KMS-11 (cell line): ENCODE data around the gene CACNG5.

Source experiments
- H2AFZ ChIP-seq: fragments of 200-600 bp; sonication (generic); 2 replicates; pipeline ENCODE4 v1.6.1; 2016; ENCODE audit warnings: antibody characterized with exemption, mixed run types, low read depth
- H3K27ac ChIP-seq: fragments of 200-600 bp; sonication (generic); 2 replicates; pipeline ENCODE4 v1.6.1; 2016; ENCODE audit warnings: mild to moderate bottlenecking, mixed run types
- H3K27me3 ChIP-seq: fragments of 200-600 bp; sonication (generic); 2 replicates; pipeline ENCODE4 v1.6.1; 2017; ENCODE audit warnings: mild to moderate bottlenecking, low read depth, mixed run types, moderate library complexity; ENCODE audit not compliant: insufficient read depth
- H3K36me3 ChIP-seq: fragments of 200-600 bp; sonication (generic); 2 replicates; pipeline ENCODE4 v1.6.1; 2017; ENCODE audit warnings: mild to moderate bottlenecking, mixed run types; ENCODE audit not compliant: insufficient read depth
- H3K4me1 ChIP-seq: fragments of 200-600 bp; sonication (generic); 2 replicates; pipeline ENCODE4 v1.6.1; 2016; ENCODE audit warnings: mild to moderate bottlenecking, low read depth, mixed run types; ENCODE audit not compliant: poor library complexity, severe bottlenecking
- H3K4me2 ChIP-seq: fragments of 200-600 bp; sonication (generic); 2 replicates; pipeline ENCODE4 v1.7.0; 2016; ENCODE audit warnings: mild to moderate bottlenecking, mixed run types
- H3K4me3 ChIP-seq: fragments of 200-600 bp; sonication (generic); IDR thresholded peaks from 2 replicates; pipeline ENCODE4 v1.6.1; 2017; ENCODE audit warnings: low read depth, low read length, mixed read lengths; ENCODE audit not compliant: insufficient read depth
- H3K79me2 ChIP-seq: fragments of 200-600 bp; sonication (generic); 2 replicates; pipeline ENCODE4 v1.6.1; 2016; ENCODE audit warnings: low read depth, mixed run types; ENCODE audit not compliant: insufficient read depth
- H3K9ac ChIP-seq: fragments of 200-600 bp; sonication (generic); 2 replicates; pipeline ENCODE4 v1.6.1; 2016; ENCODE audit warnings: mild to moderate bottlenecking, mixed run types
- H4K20me1 ChIP-seq: fragments of 200-600 bp; sonication (generic); 2 replicates; pipeline ENCODE4 v1.6.1; 2016; ENCODE audit warnings: mild to moderate bottlenecking, mixed run types; ENCODE audit not compliant: insufficient read depth
- CTCF ChIP-seq: fragments of 200-600 bp; sonication (generic); conservative IDR thresholded peaks from 2 replicates; pipeline ENCODE4 v1.6.1; 2017; ENCODE audit warnings: low read depth, mild to moderate bottlenecking, antibody characterized with exemption, low read length, moderate library complexity, mixed read lengths

The CACNG5 gene

GRCh38 chr17:66925811-66926500 lies 91.0 kb downstream of the CACNG5 start:
- H3K4me2 ChIP-seq: no peak overlapping the region
- no peak overlapping the region for H3K9ac ChIP-seq
- TF ChIP-seq CTCF: no peak
- H3K4me1 ChIP-seq: no peaks in the 10 kb centered on the region
- no peaks in the 10 kb centered on the region for H3K36me3 ChIP-seq
- no peak overlapping the region for H3K27ac ChIP-seq
- H4K20me1 ChIP-seq: no peaks in the 10 kb centered on the region
- no peaks in the 10 kb centered on the region for H3K27me3 ChIP-seq
- no peak overlapping the region for H2AFZ ChIP-seq
- no peaks in the 10 kb centered on the region for H3K79me2 ChIP-seq
- H3K4me3 ChIP-seq: no peak overlapping the region

- Histone ChIP-seq H3K4me1 (no peaks in the 10 kb centered on the region), H3K4me2 (no peak overlapping the region), H3K4me3 (no peak overlapping the region), H2AFZ (no peak overlapping the region), H3K9ac (no peak overlapping the region), H3K27ac (no peak overlapping the region), H4K20me1 (no peaks in the 10 kb centered on the region), H3K27me3 (no peaks in the 10 kb centered on the region), H3K36me3 (no peaks in the 10 kb centered on the region), H3K79me2 (no peaks in the 10 kb centered on the region)
- TF ChIP-seq CTCF: no peak
Observed at GRCh38 chr17:66928949-66929348, 94.0 kb downstream of the CACNG5 start.

GRCh38 chr17:66929591-66929990 lies 94.7 kb downstream of the CACNG5 start:
- Histone ChIP-seq H3K27ac (no peak overlapping the region), H3K27me3 (no peaks in the 10 kb centered on the region), H3K4me1 (no peaks in the 10 kb centered on the region), H3K4me3 (no peak overlapping the region), H3K4me2 (no peak overlapping the region), H3K9ac (no peak overlapping the region), H3K79me2 (no peaks in the 10 kb centered on the region), H4K20me1 (no peaks in the 10 kb centered on the region), H3K36me3 (no peaks in the 10 kb centered on the region), H2AFZ (no peak overlapping the region)
- no peak for TF ChIP-seq CTCF

- H3K79me2 ChIP-seq: no peaks in the 10 kb centered on the region
- H3K27me3 ChIP-seq: no peaks in the 10 kb centered on the region
- H3K36me3 ChIP-seq: no peaks in the 10 kb centered on the region
- no peak overlapping the region for H2AFZ ChIP-seq
- no peak overlapping the region for H3K4me2 ChIP-seq
- H4K20me1 ChIP-seq: no peaks in the 10 kb centered on the region
- H3K4me3 ChIP-seq: no peak overlapping the region
- no peaks in the 10 kb centered on the region for H3K4me1 ChIP-seq
- H3K9ac ChIP-seq: no peak overlapping the region
- H3K27ac ChIP-seq: no peak overlapping the region
- TF ChIP-seq CTCF: no peak
Observed at GRCh38 chr17:66930933-66931332, 96.0 kb downstream of the CACNG5 start.
